Activated CD8-positive, alpha-beta memory T cell treated with anti-CD3 and anti-CD28 coated beads for 1 hour (primary cell): ENCODE data around the gene ZDHHC20.

Experiments
- DNase-seq, 2 donors: peaks; one replicate each; pipeline ENCODE4 v3.0.0-alpha.2; 2020; ENCODE audit warnings: low read depth in 1 of 2; ENCODE audit errors: extremely low read depth in 1 of 2

Gene ZDHHC20

GRCh38 chr13:21328201-21328600 is 130.9 kb downstream of the ZDHHC20 start:
- DNase-seq, result no peak

- DNase-seq, result no peak
These were observed 132.7 kb downstream of the ZDHHC20 start for GRCh38 chr13:21326155-21327031.

- DNase-seq, result no peak
These were observed 134.3 kb downstream of the ZDHHC20 start for GRCh38 chr13:21324803-21325202.

GRCh38 chr13:21322988-21323387 is 136.1 kb downstream of the ZDHHC20 start:
- DNase-seq, result no peak
